Astrocyte of the spinal cord (primary cell): ENCODE data around the gene TENM3.
A peak's percentile ranks its signal among the peaks of the same experiment; 100 is the strongest.

Experiments
- DNase-seq: peaks from one replicate; pipeline ENCODE4 v3.0.0; 2011; ENCODE audit warnings: low read depth, low spot score
- H3K4me3 ChIP-seq: 2 replicates; pipeline ENCODE4 v1.5.1; 2011; ENCODE audit warnings: low read depth, mild to moderate bottlenecking, low read length, moderate library complexity
- CTCF ChIP-seq: IDR thresholded peaks from 2 replicates; pipeline ENCODE4 v1.5.1; 2012; ENCODE audit warnings: low read depth, mild to moderate bottlenecking, low read length, inconsistent platforms
- in situ Hi-C: cut with HindIII; loops from 2 replicates; pipeline ENCODE4 v1.10.0; 2017; ENCODE audit warnings: low sequenced_read_pairs

The TENM3 gene

GRCh38 chr4:182554736-182555135, 311.5 kb downstream of the TENM3 start:
- TF ChIP-seq CTCF: no peak
- in situ Hi-C loops: no loop called here
- DNase-seq: peak; percentile 38
- H3K4me3 ChIP-seq: no peak overlapping the region

GRCh38 chr4:182555997-182556418, 312.8 kb downstream of the TENM3 start:
- no peak overlapping the region for H3K4me3 ChIP-seq
- TF ChIP-seq CTCF: no peak
- peak; percentile 78 for DNase-seq
- in situ Hi-C loops: no loop called here

GRCh38 chr4:182556580-182556979, 313.4 kb downstream of the TENM3 start:
- in situ Hi-C loops: no loop called here
- TF ChIP-seq CTCF: no peak
- no peak overlapping the region for H3K4me3 ChIP-seq
- DNase-seq: peak; percentile 59

GRCh38 chr4:182560358-182560757, 317.2 kb downstream of the TENM3 start:
- H3K4me3 ChIP-seq: peak overlapping the region; percentile 14
- DNase-seq: peak; percentile 71
- peak; percentile 45 for TF ChIP-seq CTCF
- in situ Hi-C loops: no loop called here

- TF ChIP-seq CTCF: no peak
- no peak for DNase-seq
- in situ Hi-C loops: no loop called here
- H3K4me3 ChIP-seq: no peak overlapping the region
Observed at GRCh38 chr4:182562350-182562749, 319.1 kb downstream of the TENM3 start.

GRCh38 chr4:182564724-182565369, 321.6 kb downstream of the TENM3 start:
- in situ Hi-C loops: no loop called here
- no peak overlapping the region for H3K4me3 ChIP-seq
- no peak for TF ChIP-seq CTCF
- no peak for DNase-seq
